C4-2B (cell line): Measurements from ENCODE around the gene TTN.

Experiments
- H3K27ac ChIP-seq: fragments of 450-650 bp; 2 replicates; pipeline ENCODE4 v1.5.1; 2017
- CTCF ChIP-seq: fragments of 450-650 bp; conservative IDR thresholded peaks from 2 replicates; pipeline ENCODE4 v1.5.1; 2017; ENCODE audit warnings: mild to moderate bottlenecking
- ZFX ChIP-seq: fragments of 450-650 bp; IDR thresholded peaks from 2 replicates; pipeline ENCODE4 v1.6.1; 2017

TTN gene

GRCh38 chr2:178723786-178724346 is 83.4 kb downstream of the TTN start:
- no peak overlapping the region for H3K27ac ChIP-seq
- TF ChIP-seq ZFX, result no peak
- TF ChIP-seq CTCF, result no peak

- TF ChIP-seq CTCF (no peak), ZFX (no peak)
- no peak overlapping the region for H3K27ac ChIP-seq
Measured at GRCh38 chr2:178722296-178722695, 84.9 kb downstream of the TTN start.

- H3K27ac ChIP-seq, result no peak overlapping the region
- TF ChIP-seq ZFX (no peak), CTCF (no peak)
Measured at GRCh38 chr2:178718988-178719387, 88.2 kb downstream of the TTN start.

GRCh38 chr2:178718283-178718682 is 88.9 kb downstream of the TTN start:
- no peak overlapping the region for H3K27ac ChIP-seq
- no peak for TF ChIP-seq CTCF

GRCh38 chr2:178716394-178716793 is 90.8 kb downstream of the TTN start:
- no peak overlapping the region for H3K27ac ChIP-seq
- no peak for TF ChIP-seq ZFX
- TF ChIP-seq CTCF, result no peak

- TF ChIP-seq CTCF (no peak), ZFX (no peak)
- no peak overlapping the region for H3K27ac ChIP-seq
Measured at GRCh38 chr2:178715366-178715765, 91.9 kb downstream of the TTN start.

- no peak for TF ChIP-seq CTCF
- TF ChIP-seq ZFX, result no peak
- no peak overlapping the region for H3K27ac ChIP-seq
Measured at GRCh38 chr2:178707476-178707875, 99.7 kb downstream of the TTN start.
